Activated CD4-positive, alpha-beta T cell treated with anti-CD3 and anti-CD28 coated beads, Interleukin-2, Interleukin-6, amounts not matched to agents 100 ng/mL and 50 ng/mL, durations not matched to agents 16 hours and 8 hours (primary cell): ENCODE results near the gene ERICH3.
A peak's percentile ranks its signal among the peaks of the same experiment; 100 is the strongest.

Source experiments
- DNase-seq: peaks from one replicate; pipeline ENCODE4 v3.0.0-alpha.2; 2020

Gene ERICH3, protein sequence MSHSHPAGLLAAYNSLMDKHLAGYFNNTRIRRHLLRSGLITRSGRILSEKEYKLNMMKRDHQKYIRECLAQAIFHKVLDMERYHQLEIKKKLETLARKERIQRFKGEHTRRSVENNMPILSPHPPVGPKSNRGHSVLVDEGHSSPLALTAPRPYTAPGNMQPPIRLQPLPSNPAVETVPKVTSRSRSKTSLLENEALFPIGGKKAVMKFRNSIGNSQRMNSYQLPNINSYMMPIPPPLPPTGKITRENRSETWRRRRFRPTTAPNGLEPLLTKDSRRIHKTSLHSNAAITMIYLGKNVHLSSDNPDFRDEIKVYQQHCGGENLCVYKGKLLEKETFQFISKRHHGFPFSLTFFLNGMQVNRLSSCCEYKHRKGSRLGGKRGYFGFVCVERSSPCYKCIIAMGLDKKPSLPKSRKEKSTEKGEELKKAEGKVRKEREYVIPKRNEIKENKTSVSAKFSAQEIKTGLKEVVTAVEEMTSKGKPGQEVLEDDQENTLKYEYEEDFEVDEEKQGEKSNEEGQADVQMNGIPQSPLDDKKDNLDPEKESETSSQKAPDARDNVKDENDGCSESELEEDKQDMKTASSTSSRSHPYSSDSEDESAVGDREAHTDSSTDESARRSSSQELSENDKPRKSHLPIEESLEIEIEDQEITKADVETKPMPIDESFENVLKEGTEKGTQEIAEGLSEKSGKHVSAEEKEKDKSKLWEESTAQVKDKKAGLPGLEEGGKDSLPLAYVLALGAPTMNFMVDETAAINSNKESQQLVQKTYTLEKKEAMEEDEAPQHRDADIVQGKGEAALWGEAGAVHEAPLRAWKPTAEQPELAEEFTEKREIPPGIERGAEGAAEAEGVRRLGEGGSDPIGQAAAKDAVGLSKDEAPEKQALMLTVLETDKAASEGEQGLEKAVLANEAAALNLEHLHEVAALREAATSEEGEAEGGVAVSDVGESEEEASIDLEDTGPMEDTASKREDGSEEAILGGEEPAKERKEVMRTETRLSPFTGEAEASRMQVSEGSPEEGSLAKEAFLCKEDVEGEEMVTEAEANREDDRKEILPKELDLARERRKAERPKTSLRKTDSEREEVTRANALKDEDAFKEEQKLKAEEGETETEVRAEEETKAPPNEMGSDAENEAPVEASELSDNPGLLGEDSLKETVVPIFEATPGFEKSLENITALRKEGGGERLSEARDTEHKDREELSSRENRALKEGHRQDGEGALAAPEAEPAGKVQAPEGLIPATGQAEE (N-terminal part only)

DNA sequence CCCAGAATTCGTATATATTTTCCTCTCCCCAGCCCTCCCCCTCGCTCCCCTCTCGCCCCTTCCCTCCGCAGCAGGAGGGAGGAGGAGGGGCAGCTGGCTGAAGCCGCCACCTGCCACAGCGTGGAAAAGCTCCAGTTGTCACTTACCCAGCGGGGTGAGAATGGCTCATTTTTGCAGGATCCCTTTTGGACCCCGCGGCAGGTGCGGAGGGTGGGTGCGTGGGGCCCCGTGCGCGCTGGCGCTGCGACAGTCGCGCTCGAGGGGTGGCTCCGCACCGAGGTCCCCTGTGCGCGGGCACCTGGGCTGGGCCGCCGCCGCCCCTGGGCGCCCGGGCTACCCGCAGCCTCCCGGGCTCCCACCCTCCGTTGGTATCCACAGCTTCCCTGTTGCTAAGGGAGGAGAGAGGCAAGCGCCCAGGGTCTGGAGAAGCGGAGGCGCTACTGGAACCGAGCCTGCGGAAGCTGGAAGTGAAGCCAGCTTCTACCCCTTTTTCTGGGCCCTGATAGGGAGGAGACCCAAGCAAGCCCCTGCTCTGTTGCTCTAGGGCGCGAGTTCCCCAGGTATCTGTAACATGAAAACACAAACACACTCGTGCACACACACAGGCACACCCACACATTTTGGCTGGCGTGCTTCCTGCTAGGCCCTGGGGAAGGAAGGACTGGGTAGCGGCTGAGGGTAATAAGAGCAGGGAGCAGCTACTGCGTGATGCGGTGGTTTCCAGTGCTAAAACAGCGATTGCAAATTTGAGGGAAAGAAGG is at the start of gene ERICH3:
TSS of gene ERICH3 (minus strand) at position 442 of the 761 bp plus-strand sequence. CDS start at position 169, 273 bp downstream.
- DNase-seq, result no peak

- no peak for DNase-seq
Observed at GRCh38 chr1:74717626-74718025, 44.0 kb upstream of the ERICH3 start.

- DNase-seq, result no peak
Observed at GRCh38 chr1:74716822-74717221, 43.2 kb upstream of the ERICH3 start.

DNA sequence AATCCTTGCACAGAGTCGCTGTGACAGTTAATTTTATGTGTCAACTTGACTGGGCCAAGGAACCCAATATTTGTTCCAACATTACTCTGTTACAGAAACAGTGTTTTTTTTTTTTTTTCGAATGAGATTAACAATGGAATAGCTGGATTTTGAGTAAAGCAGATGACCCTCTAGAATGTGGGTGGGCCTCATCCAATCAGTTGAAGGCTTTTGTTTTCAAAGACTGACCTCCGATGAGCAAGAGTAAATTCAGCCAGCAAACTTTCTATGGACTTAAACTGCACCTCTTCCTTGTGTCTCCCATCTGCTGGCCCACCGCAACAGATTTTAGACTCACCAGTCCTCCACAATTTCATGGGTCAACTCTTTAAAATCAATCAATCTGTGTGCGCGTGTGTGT is 42.2 kb upstream of the ERICH3 start:
- no peak for DNase-seq

DNA sequence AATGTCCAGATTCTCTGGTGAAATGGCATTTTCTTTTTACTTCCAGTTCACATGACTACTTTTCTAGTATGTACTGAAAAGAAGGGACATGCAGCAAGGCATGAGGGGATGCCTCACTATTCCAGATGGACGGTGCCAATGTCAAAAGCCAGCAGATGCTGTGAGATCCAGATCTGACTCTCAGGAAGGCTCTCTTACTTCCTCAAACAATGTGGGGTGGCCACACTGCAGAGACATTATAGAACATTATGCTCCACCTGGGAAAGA is 41.6 kb upstream of the ERICH3 start:
- no peak for DNase-seq

- no peak for DNase-seq
Observed at GRCh38 chr1:74714429-74715235, 41.0 kb upstream of the ERICH3 start.

DNA sequence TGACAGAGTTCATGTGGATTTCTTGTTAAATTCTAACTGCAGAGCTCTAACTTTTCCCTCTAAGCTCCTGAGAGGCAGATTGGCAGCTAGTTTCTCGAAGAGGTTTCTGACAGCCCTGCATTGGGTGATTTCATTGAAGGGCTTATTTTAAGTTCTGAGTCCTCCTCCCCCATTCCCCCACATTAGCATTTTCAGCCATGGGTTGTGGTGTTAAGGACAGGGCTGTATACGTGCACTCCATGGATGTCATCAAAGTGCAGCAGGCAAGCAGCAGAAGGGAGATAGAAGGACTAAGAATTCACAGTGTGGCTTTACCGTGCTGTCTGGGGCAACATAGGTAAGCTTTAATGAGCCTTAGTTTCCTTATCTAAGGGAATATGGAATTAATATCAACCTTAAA is 40.3 kb upstream of the ERICH3 start:
- no peak for DNase-seq

- DNase-seq, result no peak
Observed at GRCh38 chr1:74712881-74713280, 39.3 kb upstream of the ERICH3 start.

DNA sequence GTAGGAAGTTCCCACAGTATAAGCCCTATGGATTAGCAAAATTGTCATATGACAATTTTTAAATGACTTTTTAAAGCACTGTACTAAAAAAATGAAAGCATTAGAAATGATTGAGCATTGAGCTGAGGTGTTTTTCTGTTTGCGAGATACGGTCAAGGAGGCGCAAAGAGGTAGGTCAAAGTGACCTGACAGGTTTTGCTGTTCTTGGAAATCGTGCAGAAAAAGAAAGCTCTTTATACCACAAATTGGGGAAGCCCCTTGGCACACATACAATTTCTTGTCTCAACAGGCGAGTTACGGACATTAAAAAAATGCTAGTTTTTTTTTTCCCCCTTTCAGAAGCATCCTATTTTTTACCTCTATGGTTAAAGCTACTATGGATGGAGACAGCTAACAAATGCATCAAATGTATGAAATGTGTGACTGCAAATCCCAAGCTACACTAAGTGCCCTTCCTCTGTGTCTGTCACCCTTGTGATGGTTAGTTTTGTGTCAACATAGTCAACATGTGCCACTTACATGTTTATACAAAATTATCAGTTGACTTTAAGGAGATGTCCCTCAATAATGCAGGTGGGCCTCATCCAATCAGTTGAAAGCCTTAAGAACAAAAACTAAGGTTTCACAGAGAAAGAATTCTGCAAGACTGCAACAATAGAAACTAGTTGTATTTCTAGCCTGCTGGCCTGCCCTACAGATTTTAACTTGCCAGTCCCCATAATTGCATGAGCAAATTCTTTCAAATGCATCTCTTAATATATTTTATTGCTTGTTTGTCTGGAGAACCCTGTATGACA is 30.0 kb upstream of the ERICH3 start:
- no peak for DNase-seq

GRCh38 chr1:74699331-74699730 is 25.7 kb upstream of the ERICH3 start:
- DNase-seq, result no peak

- no peak for DNase-seq
Observed at GRCh38 chr1:74697832-74698231, 24.2 kb upstream of the ERICH3 start.

DNA sequence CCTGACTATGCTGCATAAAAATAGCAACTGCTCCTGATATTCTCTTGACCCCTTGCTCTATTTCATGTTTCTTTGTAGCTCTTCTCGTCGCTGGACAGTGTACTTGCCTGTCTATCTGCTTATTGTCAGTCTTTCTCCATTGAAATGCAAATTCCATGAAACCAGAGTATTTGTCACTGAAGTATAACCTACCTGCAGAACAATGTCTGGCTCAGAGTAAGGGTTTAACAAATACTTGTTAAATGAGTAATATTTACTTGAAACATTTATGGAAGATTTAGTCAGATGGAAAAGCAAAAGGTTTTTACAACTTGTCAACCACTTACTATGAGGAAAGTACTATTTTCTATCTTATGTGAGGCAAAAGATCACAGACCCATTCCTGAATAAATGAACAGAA is 19.9 kb upstream of the ERICH3 start:
- no peak for DNase-seq

DNA sequence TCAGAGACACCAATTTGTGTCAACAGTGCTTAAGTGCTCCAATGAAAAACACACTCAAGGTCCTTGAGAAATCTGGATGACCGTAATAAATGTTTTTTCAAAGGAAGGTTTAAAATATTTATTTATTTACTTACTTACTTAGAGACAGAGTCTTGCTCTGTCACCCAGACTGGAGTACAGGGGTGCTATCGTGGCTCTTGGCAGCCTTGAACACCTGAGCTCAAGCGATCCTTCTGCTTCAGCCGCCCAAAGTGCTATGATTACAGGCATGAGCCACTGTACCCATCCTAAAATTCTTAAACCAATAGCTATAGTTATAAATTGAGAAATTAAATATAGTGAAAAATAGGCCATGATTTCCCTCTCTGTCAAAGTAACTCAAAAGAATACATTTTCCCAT is 17.3 kb upstream of the ERICH3 start:
- DNase-seq, result no peak

DNA sequence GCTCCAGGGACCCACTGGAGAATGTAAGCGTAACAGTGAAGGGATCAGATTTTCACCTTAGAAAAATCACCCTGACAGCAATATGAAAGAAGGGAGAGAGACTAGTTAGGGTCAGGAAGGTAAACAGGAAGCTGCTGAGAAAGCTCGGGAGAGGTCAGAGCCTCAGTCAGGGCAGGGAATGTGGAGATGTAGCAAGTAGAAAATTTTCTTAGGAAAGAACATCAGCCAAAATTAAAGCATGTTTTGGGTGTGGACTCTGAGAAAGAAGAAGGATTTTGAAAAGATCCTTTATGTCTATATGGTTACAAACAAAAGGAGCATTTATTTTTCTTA is 16.7 kb upstream of the ERICH3 start:
- DNase-seq, result no peak

- peak; percentile 60 for DNase-seq
Observed at GRCh38 chr1:74689621-74690363, 16.2 kb upstream of the ERICH3 start.

GRCh38 chr1:74686928-74687327 is 13.3 kb upstream of the ERICH3 start:
- no peak for DNase-seq

DNA sequence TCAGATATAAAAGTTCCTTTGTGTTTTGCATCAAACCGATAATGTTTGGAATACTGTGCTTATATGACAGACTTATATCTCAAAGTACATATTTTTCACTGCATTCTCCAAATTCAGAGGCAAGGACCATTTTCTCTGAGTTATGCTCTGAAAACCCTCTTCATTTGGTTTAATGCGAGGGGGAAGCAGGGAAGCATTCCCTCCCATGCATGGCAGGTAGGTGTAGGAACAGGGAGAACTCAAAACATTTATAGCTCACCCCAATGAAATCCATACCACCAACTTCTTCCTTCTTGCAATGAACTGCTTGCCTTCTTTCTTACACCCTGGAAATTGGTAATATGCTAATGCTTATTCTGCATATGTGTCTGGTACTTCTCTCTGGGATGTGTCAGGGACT is 10.7 kb upstream of the ERICH3 start:
- no peak for DNase-seq

DNA sequence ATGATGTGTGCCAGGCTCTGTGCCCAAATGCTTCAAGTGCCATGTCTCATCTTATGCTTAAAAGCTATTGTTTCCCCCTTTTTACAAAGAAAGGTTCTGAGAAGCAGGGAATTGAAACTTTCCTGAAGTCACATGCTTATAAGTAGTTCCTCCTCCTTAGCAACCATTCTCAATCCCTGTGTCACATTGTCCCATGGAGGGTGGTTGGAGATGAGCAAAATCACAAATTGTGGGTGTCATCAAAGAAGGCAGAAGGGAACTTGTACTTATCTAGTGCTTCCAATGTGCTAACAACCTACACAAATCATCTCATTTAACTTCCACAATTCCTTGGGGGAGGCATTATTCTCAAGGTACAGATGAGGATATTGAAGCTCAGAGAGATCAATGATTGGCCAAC is 10.1 kb upstream of the ERICH3 start:
- no peak for DNase-seq

- DNase-seq, result no peak
Observed at GRCh38 chr1:74681851-74682250, 8.3 kb upstream of the ERICH3 start.

DNA sequence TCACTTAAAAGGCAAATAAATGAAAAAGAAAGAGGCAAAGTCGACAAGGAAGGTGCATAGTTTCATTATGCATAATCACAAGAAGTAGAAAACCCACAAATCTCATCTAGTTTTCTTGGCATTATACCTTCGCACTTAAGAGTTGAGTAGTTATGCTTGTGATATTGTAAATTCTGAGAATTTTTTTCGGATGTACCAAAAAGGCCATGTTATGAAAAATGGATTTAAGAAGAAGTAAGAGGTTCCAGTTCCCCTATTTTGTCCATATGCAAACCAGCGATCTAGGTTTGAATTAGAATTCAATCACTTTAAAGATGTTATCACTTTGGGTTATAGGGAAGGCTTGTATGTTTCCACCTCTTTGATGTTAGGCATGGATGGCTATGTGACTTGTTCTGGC is 7.9 kb upstream of the ERICH3 start:
- DNase-seq, result peak; percentile 47
